Cardiac fibroblast (primary cell): ENCODE measurements around the gene AGO3.

Source experiments
- DNase-seq, 2 donors: peaks; one replicate each; pipeline versions ENCODE4 v3.0.0 to v3.0.0-alpha.2; 2010; ENCODE audit warnings: low read depth in 2 of 2
- H3K4me3 ChIP-seq, 2 donors: replicated peaks in 1 of 2; 1 replicate in 1 of 2; 2 replicates in 1 of 2; pipeline ENCODE4 v1.5.1; 2011; ENCODE audit warnings: low read depth in 2 of 2, low read length in 2 of 2, mild to moderate bottlenecking in 2 of 2, moderate library complexity in 1 of 2
- CTCF ChIP-seq: IDR thresholded peaks from one replicate; pipeline ENCODE4 v1.5.1; 2011; ENCODE audit warnings: low read depth, mild to moderate bottlenecking, low read length, inconsistent platforms

Gene AGO3

GRCh38 chr1:36092166-36092797 lies 161.4 kb downstream of the AGO3 start:
- TF ChIP-seq CTCF: no peak
- no peak overlapping the region for H3K4me3 ChIP-seq
- DNase-seq: no peak

DNA sequence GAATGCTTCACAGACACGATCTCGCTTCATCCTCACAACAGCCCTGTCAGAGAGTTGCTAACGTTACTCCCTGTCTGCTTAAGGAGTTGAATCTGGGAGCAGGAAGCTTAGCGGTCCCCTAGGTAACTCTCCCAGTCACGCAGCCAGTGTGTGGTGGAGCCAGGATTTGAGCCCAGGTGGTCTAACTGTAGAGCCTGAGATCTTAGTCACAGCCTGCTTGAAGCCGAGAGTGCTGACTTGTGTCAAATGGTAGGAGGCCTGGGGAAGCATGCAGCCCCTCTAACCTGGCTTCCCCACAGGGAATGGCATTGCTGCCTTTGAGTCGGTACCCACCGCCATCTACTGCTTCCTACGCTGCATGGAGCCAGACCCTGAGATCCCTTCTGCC lies 161.9 kb downstream of the AGO3 start:
- no peak overlapping the region for H3K4me3 ChIP-seq
- TF ChIP-seq CTCF: no peak
- DNase-seq: no peak

DNA sequence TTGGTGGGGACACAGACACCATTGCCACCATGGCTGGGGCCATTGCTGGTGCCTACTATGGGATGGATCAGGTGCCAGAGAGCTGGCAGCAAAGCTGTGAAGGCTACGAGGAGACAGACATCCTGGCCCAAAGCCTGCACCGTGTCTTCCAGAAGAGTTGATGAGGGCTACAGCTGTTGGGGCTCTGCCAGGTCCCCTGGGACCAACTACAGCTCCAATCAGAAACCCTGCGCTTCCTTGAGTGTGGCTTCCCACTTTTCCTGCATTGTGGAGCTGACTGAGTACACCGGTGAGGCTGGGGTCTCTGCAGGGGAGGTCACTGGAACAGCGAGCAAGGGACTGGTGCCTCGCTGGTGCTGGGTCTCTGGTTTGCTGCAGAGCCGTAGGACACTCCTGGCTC lies 162.3 kb downstream of the AGO3 start:
- DNase-seq: no peak
- H3K4me3 ChIP-seq: no peak overlapping the region
- no peak for TF ChIP-seq CTCF

GRCh38 chr1:36093929-36094328 lies 163.0 kb downstream of the AGO3 start:
- no peak for TF ChIP-seq CTCF
- H3K4me3 ChIP-seq: no peak overlapping the region
- no peak for DNase-seq

GRCh38 chr1:36094621-36095061 lies 163.7 kb downstream of the AGO3 start:
- no peak for DNase-seq
- H3K4me3 ChIP-seq: no peak overlapping the region
- TF ChIP-seq CTCF: no peak

DNA sequence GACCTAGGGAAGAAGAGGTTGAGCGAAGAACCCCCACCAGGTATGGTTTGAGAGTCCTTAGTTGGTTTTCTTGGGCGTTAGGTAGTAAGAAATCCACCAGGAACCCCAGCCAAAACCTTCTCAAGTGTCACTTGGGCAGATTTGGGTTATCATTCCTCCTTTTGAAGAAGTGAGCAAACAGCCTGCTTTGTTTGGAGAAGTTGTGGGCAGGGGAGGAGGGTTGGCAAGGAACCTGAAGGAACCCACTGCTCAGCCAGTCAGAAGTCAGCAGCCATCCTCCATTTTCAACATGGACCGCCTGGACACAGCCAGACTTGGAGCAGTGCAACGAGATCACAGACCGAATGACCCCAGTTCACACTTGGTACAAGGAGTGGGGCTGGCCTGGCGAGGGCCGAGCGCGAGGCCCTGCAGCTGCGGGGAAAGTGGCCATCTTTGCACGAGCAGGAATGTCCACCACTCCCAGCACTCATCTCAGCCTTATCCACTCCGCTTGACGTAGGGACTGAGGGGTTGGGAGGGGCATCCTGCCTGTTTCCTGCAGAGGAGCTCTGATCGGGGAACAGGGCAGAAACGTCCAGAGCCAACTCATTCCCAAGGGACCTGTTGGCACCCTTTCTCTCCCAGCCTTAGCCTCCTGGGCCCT lies 165.0 kb downstream of the AGO3 start:
- TF ChIP-seq CTCF: no peak
- DNase-seq: peak in 1 of 2 donors; percentile 30
- H3K4me3 ChIP-seq: no peak overlapping the region
